Lung (tissue), 12 donors: ENCODE results near the gene ANKRD29. TPM values are rescaled to one million over a fixed set of nuclear protein-coding genes. Genes with fewer than 3 reads are reported as not detected.

ENCODE experiments used
- ATAC-seq: fragments of 200-7000 bp; cut with Tn5 transposase; one replicate; pipeline ENCODE4 v1.9.1; 2020; ENCODE audit warnings: moderate number of reproducible peaks; ENCODE audit not compliant: insufficient read depth, low FRiP score
- DNase-seq, 3 donors: peaks; one replicate each; pipeline ENCODE4 v3.0.0-alpha.2; 2013 to 2017
- H3K27ac ChIP-seq, 2 donors: one replicate each; pipeline ENCODE4 v1.5.1; 2013; ENCODE audit warnings: mild to moderate bottlenecking in 2 of 2, moderate library complexity in 2 of 2, control low read depth in 1 of 2, inconsistent platforms in 1 of 2, low read depth in 1 of 2, low read length in 1 of 2
- H3K27me3 ChIP-seq, 3 donors: one replicate each; pipeline ENCODE4 v1.5.1; 2013; ENCODE audit warnings: low read length in 2 of 3; ENCODE audit not compliant: control insufficient read depth in 3 of 3, insufficient read depth in 3 of 3
- H3K36me3 ChIP-seq, 4 donors: one replicate each; pipeline ENCODE4 v1.5.1; 2013; ENCODE audit warnings: low read length in 4 of 4, mild to moderate bottlenecking in 1 of 4, moderate library complexity in 1 of 4; ENCODE audit not compliant: control insufficient read depth in 4 of 4, insufficient read depth in 4 of 4
- H3K4me1 ChIP-seq, 5 donors: one replicate each; pipeline ENCODE4 v1.5.1; 2013; ENCODE audit warnings: low read length in 5 of 5, mild to moderate bottlenecking in 2 of 5, moderate library complexity in 1 of 5; ENCODE audit not compliant: control insufficient read depth in 5 of 5, insufficient read depth in 5 of 5
- H3K4me3 ChIP-seq: one replicate; pipeline ENCODE4 v1.5.1; 2013; ENCODE audit warnings: mild to moderate bottlenecking, control low read depth, moderate library complexity
- H3K9ac ChIP-seq, 2 donors: one replicate each; pipeline ENCODE4 v1.5.1; 2013; ENCODE audit warnings: low read length in 2 of 2, control low read depth in 1 of 2; ENCODE audit not compliant: insufficient read depth in 1 of 2
- H3K9me3 ChIP-seq, 4 donors: one replicate each; pipeline ENCODE4 v1.5.1; 2013; ENCODE audit warnings: low read length in 3 of 4, mild to moderate bottlenecking in 1 of 4, moderate library complexity in 1 of 4; ENCODE audit not compliant: control insufficient read depth in 4 of 4, insufficient read depth in 3 of 4
- WGBS, 2 donors: extraction: QIAGEN DNeasy Blood & Tissue Kit; methylation state at CpG; one replicate each; pipeline ENCODE4 v1.1.7; 2013; 5-methylcytosine and 5-hydroxymethylcytosine counted together
- polyA plus RNA-seq, 2 donors: library from polyadenylated mRNA; stranded (reverse); fragments of 200-250 nt; gene quantifications; one replicate each; pipeline ENCODE4 v1.2.1, GENCODE V29; 2013
- total RNA-seq, 2 donors: library from RNA; depleted of rRNA in 1 of 2; stranded (reverse); fragments of >200 nt in 1 of 2; gene quantifications; one replicate each; pipeline ENCODE4 v1.2.1, GENCODE V29; 2014 to 2021
- TF ChIP-seq, protein P1 (sequence below): IDR thresholded peaks from 2 replicates; pipeline ENCODE4 v1.5.1; 2012; ENCODE audit warnings: mild to moderate bottlenecking; ENCODE audit errors: control extremely low read depth, extremely low read depth
- donor health status: control.
- donor health status: control.
- donor health status: Bipolar disorder and iron deficiency.
- donor health status: healthy.
- donor health status: DM: yes; HTN: yes; CAD: no.

ANKRD29 gene
- total and polyA plus RNA-seq, 4 donors: 12.5 to 60.9 (median 43.0) TPM

DNA sequence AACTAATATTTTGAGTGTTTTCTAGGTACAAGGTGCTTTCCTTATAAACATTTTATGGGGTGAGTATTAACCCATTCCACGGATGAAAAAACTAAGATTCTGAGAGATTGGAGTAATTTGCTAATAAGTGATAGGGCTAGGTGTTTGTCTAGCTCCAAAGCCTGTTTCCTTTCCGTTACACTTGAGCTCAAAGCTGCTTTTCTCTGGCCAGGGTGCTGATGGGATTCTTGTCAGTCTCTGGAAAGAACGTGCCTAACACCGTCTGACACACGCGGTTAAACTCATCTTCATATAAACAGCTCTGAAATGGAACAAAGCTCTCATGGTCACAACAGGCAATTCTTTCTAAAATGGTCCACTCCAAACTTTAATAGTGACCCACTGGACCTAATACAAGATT, 2.0 kb upstream of the ANKRD29 start:
- DNase-seq: peak in 1 of 3 donors; percentile 24
- no peak for ATAC-seq
- Histone ChIP-seq H3K4me3 (no peak overlapping the region), H3K27me3 (peaks cover 0 to 37% (median 25%) of the 10 kb centered on the region in 3 donors), H3K9me3 (peaks cover 0 to 2% (median 0%) of the 10 kb centered on the region in 4 donors), H3K27ac (no peak overlapping the region), H3K9ac (no peak overlapping the region), H3K36me3 (no peaks in the 10 kb centered on the region), H3K4me1 (peaks cover 0 to 9% (median 0%) of the 10 kb centered on the region in 5 donors)
- WGBS, 2 donors: 54 to 65% methylated on average over 6 of the region's 6 CpGs
- TF ChIP-seq, protein P1, sequence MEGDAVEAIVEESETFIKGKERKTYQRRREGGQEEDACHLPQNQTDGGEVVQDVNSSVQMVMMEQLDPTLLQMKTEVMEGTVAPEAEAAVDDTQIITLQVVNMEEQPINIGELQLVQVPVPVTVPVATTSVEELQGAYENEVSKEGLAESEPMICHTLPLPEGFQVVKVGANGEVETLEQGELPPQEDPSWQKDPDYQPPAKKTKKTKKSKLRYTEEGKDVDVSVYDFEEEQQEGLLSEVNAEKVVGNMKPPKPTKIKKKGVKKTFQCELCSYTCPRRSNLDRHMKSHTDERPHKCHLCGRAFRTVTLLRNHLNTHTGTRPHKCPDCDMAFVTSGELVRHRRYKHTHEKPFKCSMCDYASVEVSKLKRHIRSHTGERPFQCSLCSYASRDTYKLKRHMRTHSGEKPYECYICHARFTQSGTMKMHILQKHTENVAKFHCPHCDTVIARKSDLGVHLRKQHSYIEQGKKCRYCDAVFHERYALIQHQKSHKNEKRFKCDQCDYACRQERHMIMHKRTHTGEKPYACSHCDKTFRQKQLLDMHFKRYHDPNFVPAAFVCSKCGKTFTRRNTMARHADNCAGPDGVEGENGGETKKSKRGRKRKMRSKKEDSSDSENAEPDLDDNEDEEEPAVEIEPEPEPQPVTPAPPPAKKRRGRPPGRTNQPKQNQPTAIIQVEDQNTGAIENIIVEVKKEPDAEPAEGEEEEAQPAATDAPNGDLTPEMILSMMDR: no peak

DNA sequence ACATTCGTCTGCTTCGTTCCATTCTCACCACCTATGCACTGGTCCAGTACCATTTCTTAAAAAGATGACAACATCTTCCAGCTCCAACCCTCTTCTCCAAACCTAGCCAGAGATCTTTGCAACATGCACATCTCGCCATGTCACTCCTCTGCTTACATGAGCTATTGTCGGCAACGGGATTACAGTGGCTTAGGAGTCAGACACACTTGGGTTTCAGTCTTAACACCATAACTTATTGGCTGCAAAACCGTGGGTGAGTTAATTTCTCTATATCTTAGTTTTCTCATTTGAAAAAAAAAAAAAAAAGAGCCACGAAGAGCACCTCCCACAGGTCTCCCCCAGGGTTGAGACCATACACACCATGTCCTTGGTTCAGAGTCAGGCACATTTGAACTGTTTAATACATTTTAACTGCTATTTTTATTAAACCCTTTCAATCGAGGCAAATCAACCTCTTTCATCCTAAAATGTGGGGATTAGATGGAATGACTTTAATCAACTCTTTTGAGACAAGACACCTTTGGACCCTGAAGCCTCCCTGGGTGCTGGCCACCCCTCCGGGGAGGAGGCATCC, 889 bp downstream of the ANKRD29 start:
- H3K4me1 ChIP-seq: peaks cover 0 to 9% (median 0%) of the 10 kb centered on the region in 5 donors
- peak overlapping the region in 1 of 2 donors; percentile 66 for H3K27ac ChIP-seq
- no peak overlapping the region for H3K9ac ChIP-seq
- no peaks in the 10 kb centered on the region for H3K36me3 ChIP-seq
- H3K27me3 ChIP-seq: peaks cover 0 to 37% (median 34%) of the 10 kb centered on the region in 3 donors
- DNase-seq: no peak
- peaks cover 0 to 2% (median 0%) of the 10 kb centered on the region in 4 donors for H3K9me3 ChIP-seq
- TF ChIP-seq, protein P1: no peak
- peak overlapping the region; percentile 46 for H3K4me3 ChIP-seq
- ATAC-seq: no peak
- 34 to 42% methylated on average over 9 of the region's 9 CpGs for WGBS, 2 donors

DNA sequence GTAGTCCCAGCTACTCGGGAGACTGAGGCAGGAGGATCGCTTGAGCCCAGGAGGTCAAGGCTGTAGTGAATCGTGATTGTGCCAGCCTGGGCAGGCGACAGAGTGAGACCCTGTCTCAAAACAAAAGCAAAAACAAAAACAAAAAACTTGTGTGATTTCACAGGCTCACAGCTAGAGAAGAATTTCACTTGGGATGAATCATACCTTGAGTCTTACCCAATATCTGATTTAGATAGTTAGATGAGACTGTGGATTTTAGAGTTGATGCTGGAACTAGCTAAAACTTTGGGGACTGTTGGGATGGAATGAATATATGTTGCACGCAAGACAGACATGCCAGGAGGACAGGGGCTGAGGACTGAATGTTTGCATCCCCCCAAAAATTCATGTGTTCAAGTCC, 4.4 kb downstream of the ANKRD29 start:
- DNase-seq: no peak
- Histone ChIP-seq H3K9ac (no peak overlapping the region), H3K27ac (no peak overlapping the region), H3K4me1 (peaks cover 0 to 8% (median 0%) of the 10 kb centered on the region in 5 donors), H3K36me3 (no peaks in the 10 kb centered on the region), H3K27me3 (peaks cover 0 to 27% (median 24%) of the 10 kb centered on the region in 3 donors), H3K4me3 (no peak overlapping the region), H3K9me3 (peaks cover 0 to 2% (median 0%) of the 10 kb centered on the region in 4 donors)
- TF ChIP-seq, protein P1: no peak
- no peak for ATAC-seq
- 92 to 94% methylated on average over 5 of the region's 5 CpGs for WGBS, 2 donors
